HG02870 (cell line): ENCODE measurements around the gene OR8J3.
"Not testable (repeated sequence)": the region's sequence is repeated elsewhere in the genome, so short reads cannot be mapped to it uniquely, and the experiment has no call there.

ENCODE experiments used
- ATAC-seq: cut with Tn5 transposase; IDR thresholded peaks from one replicate; pipeline ENCODE4 v1.9.1; 2021; ENCODE audit warnings: mild to moderate bottlenecking, moderate library complexity; ENCODE audit not compliant: unreplicated experiment

The OR8J3 gene

GRCh38 chr11:56140151-56140661 is at the start of gene OR8J3:
TSS of gene OR8J3 (minus strand) at chr11:56140201. CDS start at chr11:56137718, 2,483 bp downstream.
- ATAC-seq, result no peak

GRCh38 chr11:56188602-56189001 is 48.6 kb upstream of the OR8J3 start:
- no peak for ATAC-seq

GRCh38 chr11:56183459-56183858 is 43.5 kb upstream of the OR8J3 start:
- no peak for ATAC-seq

- no peak for ATAC-seq
Observed at GRCh38 chr11:56176318-56176717, 36.3 kb upstream of the OR8J3 start, which contains the start of gene OR5J2. TSS of gene OR5J2 (plus strand) at chr11:56176618. CDS start at chr11:56176618, 0 bp downstream.

- no peak for ATAC-seq
Observed at GRCh38 chr11:56172256-56172830, 32.3 kb upstream of the OR8J3 start.

- ATAC-seq, result no peak
Observed at GRCh38 chr11:56163804-56164203, 23.8 kb upstream of the OR8J3 start.

- ATAC-seq, result no peak
Observed at GRCh38 chr11:56160217-56160616, 20.2 kb upstream of the OR8J3 start, which contains the start of gene OR8K5. TSS of gene OR8K5 (minus strand) at chr11:56160317. CDS start at chr11:56160317, 0 bp downstream.

GRCh38 chr11:56152333-56152732 is 12.3 kb upstream of the OR8J3 start:
- no peak for ATAC-seq

- ATAC-seq, result no peak
Observed at GRCh38 chr11:56151376-56151775, 11.4 kb upstream of the OR8J3 start.

GRCh38 chr11:56143681-56144080 is 3.7 kb upstream of the OR8J3 start:
- ATAC-seq, result not testable (repeated sequence)

GRCh38 chr11:56122073-56122472 is 17.9 kb downstream of the OR8J3 start, which contains the start of gene OR8H3:
TSS of gene OR8H3 (plus strand) at chr11:56122373. CDS start at chr11:56122373, 0 bp downstream.
- no peak for ATAC-seq

GRCh38 chr11:56103210-56103737 is 36.7 kb downstream of the OR8J3 start, which contains the start of gene OR8H2:
TSS of gene OR8H2 (plus strand) at chr11:56103687. CDS start at chr11:56105043, 1,356 bp downstream.
- ATAC-seq, result no peak

- no peak for ATAC-seq
Observed at GRCh38 chr11:56093008-56093407, 47.0 kb downstream of the OR8J3 start, which contains the start of gene OR8I2. TSS of gene OR8I2 (plus strand) at chr11:56093308. CDS start at chr11:56093308, 0 bp downstream.

GRCh38 chr11:56089697-56090096 is 50.3 kb downstream of the OR8J3 start:
- ATAC-seq, result no peak
